Measurements from ENCODE around the gene CCRL2. TPM values are rescaled to one million over a fixed set of nuclear protein-coding genes. Genes with fewer than 3 reads are reported as not detected.

The CCRL2 gene
- total RNA-seq, result 10 to 100 TPM; 18.9 to 37.1 TPM
- polyA plus RNA-seq (ENCODE audit: insufficient read length in 6 of 6), result 1 to 10 TPM; 3.4 to 5.6 (median 4.2) TPM
- long read RNA-seq, donor 1, transcript CCRL2-204 (1 exons, 1,642 nt), result major isoform, 5 of 9 reads
- long read RNA-seq, donor 1, partial matches to known transcripts, result 0 of 9 reads
- long read RNA-seq, donor 1, other reads (novel, unspliced or antisense), result 0 of 9 reads
- long read RNA-seq, donor 2, partial matches to known transcripts, result 0 of 3 reads
- long read RNA-seq, donor 2, other reads (novel, unspliced or antisense), result 0 of 3 reads
- long read RNA-seq, donor 3, partial matches to known transcripts, result 0 of 2 reads
- long read RNA-seq, donor 3, other reads (novel, unspliced or antisense), result 0 of 2 reads
- long read RNA-seq, donor 4, transcript CCRL2-202 (2 exons, 1,796 nt), result major isoform, 8 of 11 reads
- long read RNA-seq, donor 4, partial matches to known transcripts, result 0 of 11 reads
- long read RNA-seq, donor 4, other reads (novel, unspliced or antisense), result 3 of 11 reads
- long read RNA-seq, donor 5, partial matches to known transcripts, result 0 of 5 reads
- long read RNA-seq, donor 5, other reads (novel, unspliced or antisense), result 0 of 5 reads
- long read RNA-seq, donor 6, partial matches to known transcripts, result 0 of 8 reads
- long read RNA-seq, donor 6, other reads (novel, unspliced or antisense), result 0 of 8 reads
- long read RNA-seq, donor 7, partial matches to known transcripts, result 0 of 1 reads
- long read RNA-seq, donor 7, other reads (novel, unspliced or antisense), result 0 of 1 reads
- long read RNA-seq, donor 8, partial matches to known transcripts, result 0 of 2 reads
- long read RNA-seq, donor 8, other reads (novel, unspliced or antisense), result 0 of 2 reads
- long read RNA-seq, donor 9, result 0 reads
- long read RNA-seq, donor 10, transcript CCRL2-202 (2 exons, 1,796 nt), result major isoform, 20 of 28 reads
- long read RNA-seq, donor 10, partial matches to known transcripts, result 0 of 28 reads
- long read RNA-seq, donor 10, other reads (novel, unspliced or antisense), result 6 of 28 reads
- long read RNA-seq, donor 11, partial matches to known transcripts, result 0 of 1 reads
- long read RNA-seq, donor 11, other reads (novel, unspliced or antisense), result 0 of 1 reads
- long read RNA-seq, donor 12, partial matches to known transcripts, result 0 of 1 reads
- long read RNA-seq, donor 12, other reads (novel, unspliced or antisense), result 0 of 1 reads

GRCh38 chr3:46406788-46407611 is at the start of gene CCRL2, which contains the start of gene CCR5AS:
Gene CCRL2 (plus strand): TSS chr3:46407259. CDS start chr3:46408080, 821 bp downstream.
Gene CCR5AS (minus strand): TSS chr3:46407066.
- TF ChIP-seq CTCF (IDR thresholded peaks at IDR 0.05), result peak in 1 of 2 donors; percentile 2
- H3K4me3 ChIP-seq, result peak within 1 kb of the TSS; percentile 14 to 57
- H3K9me3 ChIP-seq, result no peaks in the 10 kb centered on the region
- intact Hi-C loops (cut with DNase I), result no loop called here
- DNase-seq (peak in 3 of 4 donors; percentile 58 to 89 (median 86)), ATAC-seq (peak; percentile 76)
- H3K36me3 ChIP-seq, result peaks cover 0 to 20% of the 10 kb centered on the region in 2 donors
- H3K27me3 ChIP-seq, result no peaks in the 10 kb centered on the region
- H3K4me1 ChIP-seq, result peaks cover 23 to 84% of the 10 kb centered on the region in 2 donors
- H3K27ac ChIP-seq, result peak within 1 kb of the TSS; percentile 92 to 97

- Histone ChIP-seq H3K27me3 (no peaks in the 10 kb centered on the region), H3K9me3 (no peaks in the 10 kb centered on the region), H3K27ac (no peak overlapping the region), H3K4me1 (peaks cover 5 to 44% of the 10 kb centered on the region in 2 donors), H3K36me3 (no peaks in the 10 kb centered on the region), H3K4me3 (no peak overlapping the region)
- ATAC-seq, result no peak
- no peak for TF ChIP-seq CTCF (IDR thresholded peaks at IDR 0.05)
- DNase-seq, result no peak
- intact Hi-C loops (cut with DNase I), result no loop called here
These were observed 48.6 kb upstream of the CCRL2 start for GRCh38 chr3:46358466-46358865.

- no peak for TF ChIP-seq CTCF (IDR thresholded peaks at IDR 0.05)
- no peaks in the 10 kb centered on the region for H3K9me3 ChIP-seq
- no peaks in the 10 kb centered on the region for H3K36me3 ChIP-seq
- intact Hi-C loops (cut with DNase I), result no loop called here
- no peak overlapping the region for H3K4me3 ChIP-seq
- no peaks in the 10 kb centered on the region for H3K27me3 ChIP-seq
- DNase-seq, result peak in 1 of 4 donors; percentile 33
- peaks cover 5 to 44% of the 10 kb centered on the region in 2 donors for H3K4me1 ChIP-seq
- peak; percentile 46 for ATAC-seq
- H3K27ac ChIP-seq, result peak overlapping the region; percentile 20 to 59
These were observed 47.1 kb upstream of the CCRL2 start for GRCh38 chr3:46359733-46360493.

- peaks cover 5 to 52% of the 10 kb centered on the region in 2 donors for H3K4me1 ChIP-seq
- H3K4me3 ChIP-seq, result no peak overlapping the region
- intact Hi-C loops (cut with DNase I), result no loop called here
- DNase-seq, result no peak
- H3K27ac ChIP-seq, result peak overlapping the region in 1 of 2 donors; percentile 66
- H3K9me3 ChIP-seq, result no peaks in the 10 kb centered on the region
- ATAC-seq, result peak; percentile 35
- no peaks in the 10 kb centered on the region for H3K27me3 ChIP-seq
- H3K36me3 ChIP-seq, result no peaks in the 10 kb centered on the region
- TF ChIP-seq CTCF (IDR thresholded peaks at IDR 0.05), result no peak
These were observed 46.2 kb upstream of the CCRL2 start for GRCh38 chr3:46360907-46361306.
